HepG2 (cell line): ENCODE results near the gene FKBP5. TPM values are rescaled to one million over a fixed set of nuclear protein-coding genes. Genes with fewer than 3 reads are reported as not detected.

Source experiments
- ADNP ChIP-seq: sonication (generic); formaldehyde crosslinking; IDR thresholded peaks from 2 replicates; pipeline ENCODE4 v1.4.0; 2020; ENCODE audit warnings: missing genetic modification reagents
- EEA1 ChIP-seq: sonication (generic); formaldehyde crosslinking; IDR thresholded peaks from 2 replicates; pipeline ENCODE4 v1.5.1; 2020; ENCODE audit warnings: mild to moderate bottlenecking, missing genetic modification reagents, borderline replicate concordance
- FIP1L1 ChIP-seq: fragments of 200-400 bp; formaldehyde crosslinking; IDR thresholded peaks from 2 replicates; pipeline ENCODE4 v1.6.1; 2018; ENCODE audit warnings: low read depth, mild to moderate bottlenecking, low read length, moderate library complexity, borderline replicate concordance; ENCODE audit not compliant: insufficient read depth
- NAIF1 ChIP-seq: sonication (generic); formaldehyde crosslinking; IDR thresholded peaks from 2 replicates; pipeline ENCODE4 v1.5.0; 2020; ENCODE audit warnings: mild to moderate bottlenecking, missing genetic modification reagents, borderline replicate concordance
- RAD51 ChIP-seq: fragments of 450-650 bp; IDR thresholded peaks from 2 replicates; pipeline ENCODE4 v1.6.1; 2016; ENCODE audit warnings: borderline replicate concordance
- RXRB ChIP-seq: IDR thresholded peaks from 2 replicates; pipeline ENCODE4 v1.6.1; 2016; ENCODE audit warnings: borderline replicate concordance, missing genetic modification reagents, missing compliant biosample characterization
- THAP7 ChIP-seq: sonication (generic); formaldehyde crosslinking; IDR thresholded peaks from 2 replicates; pipeline ENCODE4 v1.8.1; 2023; ENCODE audit warnings: mild to moderate bottlenecking, missing genetic modification reagents
- ZFP41 ChIP-seq: sonication (generic); formaldehyde crosslinking; IDR thresholded peaks from 2 replicates; pipeline ENCODE4 v1.4.0; 2020; ENCODE audit warnings: mild to moderate bottlenecking, missing genetic modification reagents, borderline replicate concordance
- ZMAT3 ChIP-seq: sonication (generic); formaldehyde crosslinking; conservative IDR thresholded peaks from 2 replicates; pipeline ENCODE4 v1.7.0; 2021; ENCODE audit warnings: missing genetic modification reagents
- ZNF101 ChIP-seq: sonication (generic); formaldehyde crosslinking; IDR thresholded peaks from 2 replicates; pipeline ENCODE4 v1.4.0; 2020; ENCODE audit warnings: mild to moderate bottlenecking, low read depth, missing genetic modification reagents, borderline replicate concordance
- ZNF18 ChIP-seq: sonication (generic); formaldehyde crosslinking; IDR thresholded peaks from 2 replicates; pipeline ENCODE4 v1.8.0; 2022; ENCODE audit warnings: mild to moderate bottlenecking, missing genetic modification reagents; ENCODE audit not compliant: insufficient replicate concordance
- ZNF280B ChIP-seq: sonication (generic); formaldehyde crosslinking; IDR thresholded peaks from 2 replicates; pipeline ENCODE4 v1.5.0; 2020; ENCODE audit warnings: missing genetic modification reagents, mild to moderate bottlenecking, borderline replicate concordance
- ZNF333 ChIP-seq: sonication (generic); formaldehyde crosslinking; IDR thresholded peaks from 2 replicates; pipeline ENCODE4 v1.4.0; 2020; ENCODE audit warnings: mild to moderate bottlenecking, missing genetic modification reagents, borderline replicate concordance
- ZNF335 ChIP-seq: sonication (generic); formaldehyde crosslinking; IDR thresholded peaks from 2 replicates; pipeline ENCODE4 v1.4.0; 2020; ENCODE audit warnings: missing genetic modification reagents
- ZNF609 ChIP-seq: sonication (generic); formaldehyde crosslinking; IDR thresholded peaks from 2 replicates; pipeline ENCODE4 v1.4.0; 2020; ENCODE audit warnings: mild to moderate bottlenecking, missing genetic modification reagents, borderline replicate concordance
- ZNF639 ChIP-seq: conservative IDR thresholded peaks from 2 replicates; pipeline ENCODE4 v1.6.1; 2018; ENCODE audit warnings: missing genetic modification reagents
- ZNF644 ChIP-seq: IDR thresholded peaks from 2 replicates; pipeline ENCODE4 v1.6.1; 2016; ENCODE audit warnings: low read depth
- polyA plus RNA-seq, 8 experiments: library from polyadenylated mRNA; depleted of rRNA in 3 of 8; stranded (reverse) in 7 of 8; unstranded in 1 of 8; fragments of >200 nt; fragmentation: Illumina TruSeq in 4 of 8; extraction: Trizol in 4 of 8; gene quantifications; 2 replicates each; pipeline versions ENCODE4 v1.2.1 to v1.2.3, GENCODE V29; 2011 to 2016; ENCODE audit warnings: low read depth in 4 of 8, missing spikeins in 1 of 8, mixed read lengths in 1 of 8; ENCODE audit not compliant: insufficient read depth in 1 of 8
- total RNA-seq, 5 experiments: library from RNA; depleted of rRNA; stranded (reverse); fragments of >200 nt; fragmentation: Illumina TruSeq; extraction: Trizol; gene quantifications; 2 replicates each; pipeline ENCODE4 v1.2.3, GENCODE V29; 2016; ENCODE audit warnings: low read depth in 1 of 5

FKBP5 gene
- total and polyA plus RNA-seq, 2 of the 13 experiments (the other 11 are each of a cell fraction or from before 2014, with no cell fraction given), result 8.0 to 17.4 TPM

- TF ChIP-seq THAP7 (CRISPR knock-in tag) (no peak), ZNF101 (no peak), ZFP41 (CRISPR knock-in tag) (no peak), RXRB (CRISPR knock-in tag) (no peak), NAIF1 (0 out of 2 replicates have a peak, but pooled peaks have one; percentile 6), EEA1 (CRISPR knock-in tag) (0 out of 2 replicates have a peak, but pooled peaks have one; percentile 40), RAD51 (peak; percentile 94), ZNF333 (CRISPR knock-in tag) (peak; percentile 93; the same call in 1 of the 2 replicates), ADNP (CRISPR knock-in tag) (no peak), ZNF335 (no peak; the same call in 1 of the 2 replicates), ZNF280B (0 out of 2 replicates have a peak, but pooled peaks have one; percentile 31), ZNF18 (CRISPR knock-in tag) (no peak), ZNF644 (CRISPR knock-in tag) (no peak), ZMAT3 (CRISPR knock-in tag) (no peak), ZNF609 (no peak), ZNF639 (0 out of 2 replicates have a peak, but pooled peaks have one; percentile 49), FIP1L1 (0 out of 2 replicates have a peak, but pooled peaks have one; percentile 15)
Measured at GRCh38 chr6:35727231-35727934, 38.7 kb upstream of the FKBP5 start (continued).
